ENCODE data around the gene PRSS56. TPM values are rescaled to one million over a fixed set of nuclear protein-coding genes. Genes with fewer than 3 reads are reported as not detected.

The PRSS56 gene
- total RNA-seq, 1 donor from 2014 or later: not detected

- Histone ChIP-seq H3K27me3 (ENCODE audit: low read depth) (peaks cover 56% of the 10 kb centered on the region), H3K27ac (replicated peaks) (no peak overlapping the region), H3K9me3 (replicated peaks) (no peaks in the 10 kb centered on the region), H3K36me3 (no peaks in the 10 kb centered on the region), H3K4me3 (no peak overlapping the region), H3K4me1 (peaks cover 23% of the 10 kb centered on the region)
- intact Hi-C loops (cut with micrococcal nuclease): no loop called here
- no peak for TF ChIP-seq CTCF (IDR thresholded peaks at IDR 0.05; ENCODE audit: borderline replicate concordance)
- no peak for DNase-seq
Observed at GRCh38 chr2:232502511-232502910, 17.7 kb upstream of the PRSS56 start.

GRCh38 chr2:232502911-232503808, 17.0 kb upstream of the PRSS56 start:
- intact Hi-C loops (cut with micrococcal nuclease): no loop called here
- Histone ChIP-seq H3K27me3 (ENCODE audit: low read depth) (peaks cover 60% of the 10 kb centered on the region), H3K27ac (replicated peaks) (no peak overlapping the region), H3K4me1 (peaks cover 23% of the 10 kb centered on the region), H3K4me3 (peak overlapping the region; percentile 67), H3K36me3 (no peaks in the 10 kb centered on the region), H3K9me3 (replicated peaks) (no peaks in the 10 kb centered on the region)
- TF ChIP-seq CTCF (IDR thresholded peaks at IDR 0.05; ENCODE audit: borderline replicate concordance): no peak
- DNase-seq: no peak

- Histone ChIP-seq H3K27ac (replicated peaks) (no peak overlapping the region), H3K27me3 (ENCODE audit: low read depth) (peaks cover 67% of the 10 kb centered on the region), H3K4me3 (peak overlapping the region; percentile 67)
Observed at GRCh38 chr2:232503809-232504323, 16.3 kb upstream of the PRSS56 start.

GRCh38 chr2:232504438-232504837, 15.8 kb upstream of the PRSS56 start:
- intact Hi-C loops (cut with micrococcal nuclease): no loop called here
- peaks cover 69% of the 10 kb centered on the region for H3K27me3 ChIP-seq (ENCODE audit: low read depth)

More at GRCh38 chr2:232503809-232504323, 16.3 kb upstream of the PRSS56 start:
- no peak for DNase-seq
- intact Hi-C loops (cut with micrococcal nuclease): no loop called here
- no peak for TF ChIP-seq CTCF (IDR thresholded peaks at IDR 0.05; ENCODE audit: borderline replicate concordance)
- H3K4me1 ChIP-seq: peaks cover 23% of the 10 kb centered on the region
- H3K36me3 ChIP-seq: no peaks in the 10 kb centered on the region
- H3K9me3 ChIP-seq (replicated peaks): no peaks in the 10 kb centered on the region

DNA sequence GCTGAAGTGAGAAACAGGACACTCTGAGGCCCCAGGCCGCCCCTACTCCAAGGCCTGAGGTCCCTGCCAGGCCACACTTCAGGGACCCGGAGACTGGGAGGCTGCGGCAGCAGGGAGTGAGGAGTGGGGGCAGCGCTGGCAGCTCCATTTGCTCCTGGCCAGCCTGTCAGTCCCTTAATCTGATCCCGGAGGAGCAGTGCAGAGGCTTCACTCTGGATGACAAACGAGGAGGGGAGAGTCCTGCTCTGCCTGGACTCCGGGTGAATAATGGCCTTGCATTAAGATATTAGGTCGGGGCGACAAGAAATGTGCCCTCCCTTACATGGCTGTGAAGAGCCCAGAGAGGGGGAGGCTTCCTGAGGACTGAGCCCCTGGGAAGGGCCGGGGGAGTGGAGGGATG, 14.3 kb upstream of the PRSS56 start:
- no peak for TF ChIP-seq CTCF (IDR thresholded peaks at IDR 0.05; ENCODE audit: borderline replicate concordance)
- H3K27ac ChIP-seq (replicated peaks): no peak overlapping the region
- peaks cover 64% of the 10 kb centered on the region for H3K27me3 ChIP-seq (ENCODE audit: low read depth)
- intact Hi-C loops (cut with micrococcal nuclease): no loop called here
- no peaks in the 10 kb centered on the region for H3K36me3 ChIP-seq
- no peak for DNase-seq
- H3K4me3 ChIP-seq: no peak overlapping the region
- peaks cover 23% of the 10 kb centered on the region for H3K4me1 ChIP-seq
- no peaks in the 10 kb centered on the region for H3K9me3 ChIP-seq (replicated peaks)

More at GRCh38 chr2:232504438-232504837, 15.8 kb upstream of the PRSS56 start:
- no peak for DNase-seq
- H3K4me3 ChIP-seq: no peak overlapping the region
- H3K36me3 ChIP-seq: no peaks in the 10 kb centered on the region
- no peak for TF ChIP-seq CTCF (IDR thresholded peaks at IDR 0.05; ENCODE audit: borderline replicate concordance)
- no peaks in the 10 kb centered on the region for H3K9me3 ChIP-seq (replicated peaks)
- H3K4me1 ChIP-seq: peaks cover 23% of the 10 kb centered on the region
- no peak overlapping the region for H3K27ac ChIP-seq (replicated peaks)
